Activated CD4-positive, alpha-beta T cell treated with anti-CD3 and anti-CD28 coated beads, Interleukin-2, Interleukin-6, amounts not matched to agents 100 ng/mL and 50 ng/mL, durations not matched to agents 16 hours and 8 hours (primary cell): ENCODE data around the gene NLRP1.
A peak's percentile ranks its signal among the peaks of the same experiment; 100 is the strongest.
"Not testable (repeated sequence)": the region's sequence is repeated elsewhere in the genome, so short reads cannot be mapped to it uniquely, and the experiment has no call there.

Experiments used
- DNase-seq: peaks from one replicate; pipeline ENCODE4 v3.0.0-alpha.2; 2020

NLRP1 gene

GRCh38 chr17:5585836-5586521 lies 1.7 kb upstream of the NLRP1 start:
- DNase-seq: peak; percentile 47

GRCh38 chr17:5585287-5585794 lies 1.0 kb upstream of the NLRP1 start:
- no peak for DNase-seq

GRCh38 chr17:5583426-5584382 lies 605 bp downstream of the NLRP1 start:
- peak; percentile 20 for DNase-seq

GRCh38 chr17:5582209-5583185 lies 1.8 kb downstream of the NLRP1 start:
- DNase-seq: no peak

- DNase-seq: no peak
Observed at GRCh38 chr17:5581655-5582054, 2.7 kb downstream of the NLRP1 start.

- no peak for DNase-seq
Observed at GRCh38 chr17:5580969-5581368, 3.3 kb downstream of the NLRP1 start.

GRCh38 chr17:5580367-5580766 lies 3.9 kb downstream of the NLRP1 start:
- DNase-seq: no peak

- DNase-seq: not testable (repeated sequence)
Observed at GRCh38 chr17:5578768-5579167, 5.5 kb downstream of the NLRP1 start.

- DNase-seq: not testable (repeated sequence)
Observed at GRCh38 chr17:5573017-5573416, 11.3 kb downstream of the NLRP1 start.

- no peak for DNase-seq
Observed at GRCh38 chr17:5571281-5571680, 13.0 kb downstream of the NLRP1 start.

GRCh38 chr17:5565808-5566207 lies 18.5 kb downstream of the NLRP1 start:
- DNase-seq: no peak

GRCh38 chr17:5563456-5563855 lies 20.9 kb downstream of the NLRP1 start:
- DNase-seq: no peak

GRCh38 chr17:5562661-5563360 lies 21.5 kb downstream of the NLRP1 start:
- DNase-seq: no peak

- no peak for DNase-seq
Observed at GRCh38 chr17:5561736-5562571, 22.4 kb downstream of the NLRP1 start.

GRCh38 chr17:5560361-5560988 lies 23.8 kb downstream of the NLRP1 start:
- no peak for DNase-seq

- DNase-seq: no peak
Observed at GRCh38 chr17:5558815-5559785, 25.2 kb downstream of the NLRP1 start.

GRCh38 chr17:5557990-5558389 lies 26.3 kb downstream of the NLRP1 start:
- DNase-seq: no peak

GRCh38 chr17:5557485-5557884 lies 26.8 kb downstream of the NLRP1 start:
- DNase-seq: no peak

- DNase-seq: no peak
Observed at GRCh38 chr17:5555254-5555653, 29.1 kb downstream of the NLRP1 start.
